ENCODE results near the gene COL6A2. TPM values are rescaled to one million over a fixed set of nuclear protein-coding genes. Genes with fewer than 3 reads are reported as not detected.

COL6A2 gene
- total RNA-seq, 1 experiment from 2014 or later = 480 TPM

DNA sequence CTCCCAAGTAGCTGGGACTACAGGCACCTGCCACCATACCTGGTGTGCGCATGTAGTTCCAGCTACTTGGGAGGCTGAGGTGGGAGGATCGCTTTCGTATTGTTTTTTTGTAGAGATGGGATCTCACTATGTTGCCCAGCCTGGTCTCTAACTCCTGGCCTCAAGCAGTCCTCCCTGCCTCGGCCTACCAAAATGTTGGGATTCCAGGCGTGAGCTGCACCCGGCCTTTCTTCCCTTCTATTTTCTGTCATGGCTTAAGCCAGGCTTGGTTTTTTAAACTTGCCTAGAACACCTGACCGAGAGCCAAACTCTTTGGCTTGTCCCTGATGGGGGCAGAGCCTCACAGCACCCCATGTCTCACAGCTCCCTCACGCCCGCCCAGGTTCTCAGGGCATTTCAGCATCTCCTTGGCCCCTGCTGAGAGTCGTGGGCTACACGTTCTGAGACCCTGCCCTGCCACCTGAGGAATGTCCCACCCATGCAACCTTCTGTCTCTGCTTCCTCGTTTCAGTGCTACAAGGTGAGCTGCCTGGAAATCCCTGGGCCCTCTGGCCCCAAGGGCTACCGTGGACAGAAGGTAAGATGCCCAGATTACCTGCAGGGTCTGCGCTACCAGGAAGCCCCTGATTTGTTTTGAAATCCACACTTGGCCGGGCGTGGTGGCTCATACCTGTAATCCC, 15.7 kb downstream of the COL6A2 start:
- DNase-seq (ENCODE audit: low read depth) = no peak

DNA sequence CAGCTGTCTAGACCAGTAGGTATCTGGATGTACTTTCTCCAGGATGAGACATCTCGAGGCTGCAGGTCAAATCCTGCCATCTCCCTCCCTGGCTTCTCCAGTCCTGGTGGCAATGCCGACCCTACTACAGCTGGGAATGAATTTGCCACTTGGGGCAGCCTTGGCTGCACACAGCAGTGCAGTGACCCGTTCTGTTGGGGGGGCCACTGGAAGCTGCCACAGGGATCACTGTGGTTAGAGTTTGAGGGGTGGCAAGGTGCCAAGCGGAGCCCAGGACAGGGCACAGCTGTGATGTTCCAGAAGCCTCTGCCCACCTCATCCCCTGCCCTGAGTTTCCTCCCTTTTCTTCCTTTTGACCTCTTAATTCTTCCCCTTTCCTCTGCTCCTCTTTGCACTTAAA, 17.1 kb downstream of the COL6A2 start:
- DNase-seq (ENCODE audit: low read depth) = no peak

GRCh38 chr21:46115441-46116188, 17.7 kb downstream of the COL6A2 start:
- DNase-seq (ENCODE audit: low read depth) = no peak

DNA sequence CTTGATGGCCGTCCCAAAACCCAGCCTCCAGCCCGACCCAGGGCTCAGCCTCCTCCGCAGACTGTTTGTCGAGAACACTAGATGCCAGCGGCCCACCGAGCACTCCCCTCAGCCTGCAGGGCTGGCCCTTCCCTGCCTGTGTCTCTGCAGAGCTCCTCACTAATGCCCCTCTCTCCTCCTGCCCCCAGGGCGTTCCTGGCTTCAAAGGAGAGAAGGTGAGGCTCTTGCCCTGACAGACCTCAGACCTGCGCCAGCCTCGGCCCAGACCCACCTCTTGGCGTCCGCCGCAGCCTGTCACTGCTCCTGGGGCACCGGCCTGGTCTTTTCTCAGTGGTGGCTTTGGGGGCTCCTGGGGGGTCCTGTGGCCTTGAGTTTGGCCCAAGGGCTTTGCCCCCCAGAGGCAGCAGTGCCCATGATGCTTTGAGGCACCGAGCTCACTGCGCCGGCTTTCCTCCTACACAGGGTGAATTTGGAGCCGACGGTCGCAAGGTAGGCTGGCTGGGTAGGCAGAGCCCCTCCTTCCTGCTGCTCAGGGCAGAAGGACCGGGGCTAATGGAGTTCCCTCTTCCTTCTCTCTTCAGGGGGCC, 18.4 kb downstream of the COL6A2 start:
- DNase-seq (ENCODE audit: low read depth) = no peak

DNA sequence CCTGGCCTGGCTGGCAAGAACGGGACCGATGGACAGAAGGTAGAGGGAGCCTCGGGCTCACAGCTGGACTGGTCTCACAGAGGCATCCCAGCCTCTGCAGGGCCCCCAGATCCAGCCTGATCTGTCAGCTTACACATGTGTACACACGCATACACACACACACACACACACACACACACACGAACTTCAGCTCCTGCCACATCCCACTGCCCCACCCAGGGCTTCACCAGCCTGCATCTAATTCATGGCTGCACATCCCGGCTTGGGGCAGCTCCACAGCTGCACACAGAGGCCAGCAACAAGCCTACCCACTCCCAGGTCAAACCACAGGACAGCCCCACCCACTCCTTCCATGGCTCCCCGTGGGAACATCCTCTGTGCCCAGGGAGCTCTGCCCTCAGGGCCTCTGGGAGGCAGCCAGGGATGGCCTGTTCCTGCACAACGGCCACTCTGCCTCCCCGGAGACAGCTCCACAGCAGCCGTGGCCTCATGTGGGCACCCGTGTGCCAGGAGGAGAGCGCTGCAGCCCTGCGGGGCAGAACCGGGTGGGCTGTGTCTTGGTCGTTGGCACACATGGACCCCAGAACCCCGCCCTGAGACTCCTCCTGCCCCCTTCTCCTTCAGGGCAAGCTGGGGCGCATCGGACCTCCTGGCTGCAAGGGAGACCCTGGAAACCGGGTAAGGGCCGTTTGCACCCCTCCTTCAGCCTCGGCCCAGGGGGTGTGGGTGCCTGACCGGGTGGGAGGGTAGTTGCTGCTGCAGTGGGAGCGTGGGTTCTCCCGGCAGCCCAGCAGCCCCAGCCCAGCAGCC, 19.1 kb downstream of the COL6A2 start:
- DNase-seq (ENCODE audit: low read depth) = no peak

- no peak for DNase-seq (ENCODE audit: low read depth)
Observed at GRCh38 chr21:46117586-46118315, 19.8 kb downstream of the COL6A2 start.

DNA sequence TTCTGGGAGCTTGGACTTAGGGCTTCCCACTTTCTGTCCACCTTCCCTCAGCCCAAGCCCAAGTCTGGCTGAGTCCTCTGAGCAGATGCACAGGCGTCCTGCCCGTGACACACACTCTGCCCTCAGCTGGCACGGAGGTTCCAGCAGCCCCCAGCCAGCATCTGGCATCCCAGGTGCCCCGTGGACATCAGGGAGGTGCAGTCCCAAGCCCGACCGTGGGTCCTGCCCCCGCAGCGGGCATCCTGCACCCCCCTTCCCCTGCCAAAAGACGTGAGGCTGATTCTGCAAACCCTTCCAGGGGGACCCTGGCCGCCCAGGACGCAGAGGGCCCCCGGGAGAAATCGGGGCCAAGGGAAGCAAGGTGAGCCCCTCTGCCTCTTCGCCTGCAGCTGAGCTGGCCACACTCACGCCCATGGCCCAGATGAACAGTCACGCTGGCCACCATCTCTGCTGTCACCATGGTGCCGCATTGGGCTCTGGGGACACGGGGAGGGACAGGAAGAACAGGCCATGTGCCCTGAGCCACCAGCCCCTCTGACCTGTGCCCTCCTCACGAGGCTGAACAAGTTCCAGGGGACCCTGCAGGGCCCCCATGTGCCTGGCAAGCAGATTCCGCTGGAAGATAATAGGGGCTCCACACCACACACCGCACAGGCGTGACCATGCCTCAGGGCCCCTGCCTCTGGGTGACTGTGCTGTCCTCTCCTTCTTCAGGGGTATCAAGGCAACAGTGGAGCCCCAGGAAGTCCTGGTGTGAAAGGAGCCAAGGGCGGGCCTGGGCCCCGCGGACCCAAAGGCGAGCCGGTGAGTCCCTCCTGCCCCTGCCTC, 20.6 kb downstream of the COL6A2 start:
- DNase-seq (ENCODE audit: low read depth) = no peak

GRCh38 chr21:46119144-46119636, 21.3 kb downstream of the COL6A2 start:
- DNase-seq (ENCODE audit: low read depth) = no peak

GRCh38 chr21:46119637-46120271, 21.8 kb downstream of the COL6A2 start:
- no peak for DNase-seq (ENCODE audit: low read depth)

GRCh38 chr21:46120301-46121285, 22.7 kb downstream of the COL6A2 start:
- DNase-seq (ENCODE audit: low read depth) = no peak

GRCh38 chr21:46121286-46122221, 23.6 kb downstream of the COL6A2 start:
- DNase-seq (ENCODE audit: low read depth) = no peak

- DNase-seq (ENCODE audit: low read depth) = peak; percentile 63
Observed at GRCh38 chr21:46122237-46122671, 24.3 kb downstream of the COL6A2 start.

DNA sequence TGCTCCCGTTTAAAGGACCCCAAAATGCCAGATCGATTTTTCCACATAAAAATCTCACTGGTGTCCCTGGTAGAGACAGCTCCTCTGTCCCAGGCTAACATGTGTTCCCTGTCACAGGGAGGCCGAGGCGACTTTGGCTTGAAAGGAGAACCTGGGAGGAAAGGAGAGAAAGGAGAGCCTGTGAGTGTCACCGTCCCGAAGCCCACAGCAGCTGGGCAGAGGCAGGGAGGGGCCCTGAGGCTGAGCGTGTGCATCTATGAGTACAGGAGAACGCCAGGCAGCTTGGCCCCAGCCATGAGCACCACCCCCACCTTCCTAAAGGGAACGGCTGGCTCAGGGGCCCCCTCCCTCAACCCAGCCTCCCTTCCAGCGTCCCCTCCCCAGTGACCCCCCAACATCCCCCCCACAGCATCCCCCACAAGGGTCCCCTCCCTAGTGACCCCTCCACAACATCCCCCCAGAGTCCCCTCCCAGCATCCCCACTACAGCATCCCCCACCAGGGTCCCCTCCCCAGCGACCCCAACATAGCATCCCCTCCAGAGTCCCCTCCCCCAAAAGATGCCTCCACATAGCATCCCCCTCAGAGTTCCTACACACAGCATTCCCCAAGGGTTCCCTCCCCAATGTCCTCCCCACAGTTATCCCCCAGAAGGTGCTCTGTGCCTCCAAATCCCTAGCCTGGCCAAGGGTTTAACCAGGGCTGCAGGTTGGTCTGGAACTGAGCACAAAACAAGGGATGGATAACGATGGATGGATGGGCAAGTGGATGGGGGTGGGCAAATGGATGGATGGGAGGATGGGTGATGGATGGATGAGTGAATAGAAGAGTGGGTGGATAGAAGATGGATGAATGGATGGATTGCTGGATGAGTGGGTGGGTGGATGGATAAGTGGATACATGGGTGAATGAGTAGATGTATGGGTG, 25.1 kb downstream of the COL6A2 start:
- DNase-seq (ENCODE audit: low read depth) = no peak

DNA sequence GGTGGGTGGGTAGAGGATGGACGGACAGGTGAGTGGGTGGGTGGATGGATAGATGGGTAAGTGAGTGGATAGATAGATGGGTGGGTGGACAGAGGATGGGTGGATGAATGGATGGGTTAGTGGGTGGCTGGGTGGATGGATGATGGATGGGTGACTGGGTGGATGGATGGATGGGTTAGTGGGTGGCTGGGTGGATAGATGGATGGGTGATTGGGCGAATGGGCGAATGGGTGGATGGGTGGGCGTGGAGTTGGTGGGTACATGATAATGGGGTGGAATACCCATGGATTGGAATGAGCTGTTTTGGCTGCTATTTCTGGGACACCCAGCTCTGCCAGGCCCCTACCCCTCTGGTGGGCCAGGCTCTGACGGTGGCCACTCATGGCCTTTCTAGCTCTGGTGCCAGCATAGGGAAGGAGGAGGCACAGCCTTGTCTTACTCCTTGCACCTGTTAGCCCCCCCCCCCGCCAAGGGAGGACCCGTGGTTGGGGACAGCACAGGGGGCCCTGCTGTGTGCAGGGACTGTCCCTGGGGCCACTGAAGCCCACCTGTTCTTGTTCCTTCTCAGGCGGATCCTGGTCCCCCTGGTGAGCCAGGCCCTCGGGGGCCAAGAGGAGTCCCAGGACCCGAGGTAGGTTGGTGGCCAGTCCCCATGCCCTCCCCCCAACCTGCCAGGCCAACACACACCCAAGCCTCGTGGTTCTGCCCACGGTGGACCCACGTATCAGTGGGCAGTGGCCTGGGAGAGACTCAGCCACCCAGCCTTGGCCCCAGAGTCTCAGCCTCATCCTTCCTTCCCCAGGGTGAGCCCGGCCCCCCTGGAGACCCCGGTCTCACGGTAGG, 26.4 kb downstream of the COL6A2 start:
- DNase-seq (ENCODE audit: low read depth) = no peak

Data from Daoy (cell line).